Liver (tissue), 9 donors: ENCODE data around the gene RIOX2. TPM values are rescaled to one million over a fixed set of nuclear protein-coding genes. Genes with fewer than 3 reads are reported as not detected.
"Not testable (repeated sequence)": the region's sequence is repeated elsewhere in the genome, so short reads cannot be mapped to it uniquely, and the experiment has no call there.

Experiments
- DNase-seq: peaks from one replicate; pipeline ENCODE4 v3.0.0-alpha.2; 2017; ENCODE audit warnings: low spot score
- H3K27ac ChIP-seq, 2 donors: one replicate each; pipeline ENCODE4 v1.7.0; 2013; ENCODE audit warnings: inconsistent platforms in 2 of 2, low read length in 2 of 2, control low read depth in 1 of 2, low read depth in 1 of 2, mild to moderate bottlenecking in 1 of 2
- H3K27me3 ChIP-seq, 4 donors: one replicate each; pipeline versions ENCODE4 v1.6.1 to v1.7.0; 2013; ENCODE audit warnings: low read length in 3 of 4, inconsistent platforms in 1 of 4, mild to moderate bottlenecking in 1 of 4, moderate library complexity in 1 of 4; ENCODE audit not compliant: control insufficient read depth in 4 of 4, insufficient read depth in 4 of 4
- H3K36me3 ChIP-seq, 4 donors: one replicate each; pipeline versions ENCODE4 v1.6.1 to v1.7.0; 2013; ENCODE audit warnings: low read length in 3 of 4, mild to moderate bottlenecking in 3 of 4, low read depth in 1 of 4, moderate library complexity in 1 of 4; ENCODE audit not compliant: control insufficient read depth in 4 of 4, insufficient read depth in 3 of 4
- H3K4me1 ChIP-seq, 4 donors: one replicate each; pipeline versions ENCODE4 v1.6.1 to v1.7.0; 2013; ENCODE audit warnings: low read length in 3 of 4, mild to moderate bottlenecking in 3 of 4, moderate library complexity in 1 of 4; ENCODE audit not compliant: control insufficient read depth in 4 of 4, insufficient read depth in 4 of 4
- H3K4me3 ChIP-seq, 3 donors: one replicate each; pipeline versions ENCODE4 v1.6.1 to v1.7.0; 2013; ENCODE audit warnings: low read length in 3 of 3, control low read depth in 1 of 3, low read depth in 1 of 3, mild to moderate bottlenecking in 1 of 3
- H3K9ac ChIP-seq, 2 donors: one replicate each; pipeline ENCODE4 v1.7.0; 2013; ENCODE audit warnings: low read length in 2 of 2, mild to moderate bottlenecking in 2 of 2, moderate library complexity in 2 of 2, control low read depth in 1 of 2, low read depth in 1 of 2
- H3K9me3 ChIP-seq, 4 donors: one replicate each; pipeline versions ENCODE4 v1.6.1 to v1.7.0; 2013; ENCODE audit warnings: low read length in 3 of 4; ENCODE audit not compliant: control insufficient read depth in 4 of 4
- EGR1 ChIP-seq, 2 donors: IDR thresholded peaks; 2 replicates each; pipeline ENCODE4 v1.6.1; 2016 to 2018; ENCODE audit warnings: antibody characterized with exemption in 2 of 2, low read depth in 2 of 2
- FOXA1 ChIP-seq: IDR thresholded peaks from 2 replicates; pipeline ENCODE4 v1.6.1; 2016; ENCODE audit warnings: antibody characterized with exemption
- FOXA2 ChIP-seq: IDR thresholded peaks from 2 replicates; pipeline ENCODE4 v1.6.1; 2016; ENCODE audit warnings: antibody characterized with exemption
- GABPA ChIP-seq, 2 donors: IDR thresholded peaks in 1 of 2; conservative IDR thresholded peaks in 1 of 2; 2 replicates each; pipeline ENCODE4 v1.6.1; 2016; ENCODE audit warnings: antibody characterized with exemption in 2 of 2, mild to moderate bottlenecking in 1 of 2, moderate library complexity in 1 of 2
- HNF4A ChIP-seq, 2 donors: conservative IDR thresholded peaks; 2 replicates each; pipeline ENCODE4 v1.6.1; 2016; ENCODE audit warnings: antibody characterized with exemption in 2 of 2, mild to moderate bottlenecking in 2 of 2
- JUND ChIP-seq, 2 donors: IDR thresholded peaks; 2 replicates each; pipeline ENCODE4 v1.6.1; 2016; ENCODE audit warnings: antibody characterized with exemption in 2 of 2
- NR2F2 ChIP-seq: IDR thresholded peaks from 2 replicates; pipeline ENCODE4 v1.6.1; 2016; ENCODE audit warnings: antibody characterized with exemption
- RAD21 ChIP-seq, 2 donors: IDR thresholded peaks; 2 replicates each; pipeline ENCODE4 v1.6.1; 2016; ENCODE audit warnings: antibody characterized with exemption in 2 of 2, mild to moderate bottlenecking in 2 of 2
- RXRA ChIP-seq, 2 donors: IDR thresholded peaks; 2 replicates each; pipeline ENCODE4 v1.6.1; 2017 to 2018; ENCODE audit warnings: antibody characterized with exemption in 2 of 2, mild to moderate bottlenecking in 1 of 2
- TAF1 ChIP-seq: conservative IDR thresholded peaks from 2 replicates; pipeline ENCODE4 v1.6.1; 2016; ENCODE audit warnings: antibody characterized with exemption, mild to moderate bottlenecking
- YY1 ChIP-seq: IDR thresholded peaks from 2 replicates; pipeline ENCODE4 v1.6.1; 2016; ENCODE audit warnings: antibody characterized with exemption, mild to moderate bottlenecking
- WGBS: extraction: QIAGEN DNeasy Blood & Tissue Kit; methylation state at CpG from one replicate; pipeline ENCODE4 v1.1.7; 2013; 5-methylcytosine and 5-hydroxymethylcytosine counted together
- polyA plus RNA-seq, 2 donors: library from polyadenylated mRNA; stranded (reverse) in 1 of 2; unstranded in 1 of 2; fragments of 200-250 nt in 1 of 2; fragments of >200 nt in 1 of 2; fragmentation: Nextera tagmentation in 1 of 2; extraction: Ambion mirVana in 1 of 2; gene quantifications; one replicate each; pipeline versions ENCODE4 v1.2.1 to v1.2.3, GENCODE V29; 2013 to 2015
- total RNA-seq, 2 donors: library from RNA; depleted of rRNA; stranded (reverse); fragments of >200 nt; gene quantifications; one replicate each; pipeline ENCODE4 v1.2.3, GENCODE V29; 2014
- TF ChIP-seq, protein P1 (sequence below): IDR thresholded peaks from 2 replicates; pipeline ENCODE4 v1.6.1; 2016; ENCODE audit warnings: antibody characterized with exemption
- TF ChIP-seq, protein P2 (sequence below): IDR thresholded peaks from 2 replicates; pipeline ENCODE4 v1.6.1; 2016; ENCODE audit warnings: antibody characterized with exemption
- donor health status: healthy.
- donor health status: healthy.
- donor health status: healthy.
- donor health status: healthy.
- donor health status: healthy.

Gene RIOX2
- total and polyA plus RNA-seq, 4 donors, result 8.2 to 19.9 (median 11.0) TPM

DNA sequence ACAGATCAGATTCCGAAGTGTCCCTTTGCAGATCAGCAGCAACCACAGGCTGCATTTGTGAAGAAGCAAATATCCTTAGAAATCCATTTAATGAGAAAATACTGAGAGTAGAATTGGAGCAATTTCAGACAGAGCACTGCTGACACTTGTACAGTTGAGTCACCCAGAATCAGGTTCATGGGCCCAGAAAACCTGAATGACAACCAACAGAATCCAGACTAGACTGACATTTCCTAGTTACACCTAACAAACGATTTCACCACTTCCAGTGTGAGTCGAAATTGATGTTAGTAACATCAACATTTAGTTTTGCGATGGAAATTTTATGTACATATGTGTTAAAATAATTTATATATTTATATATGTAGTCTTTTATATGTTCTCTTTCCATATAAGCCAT, 46.1 kb upstream of the RIOX2 start:
- Histone ChIP-seq H3K4me1 (peaks cover 0 to 8% (median 5%) of the 10 kb centered on the region in 4 donors), H3K9me3 (no peaks in the 10 kb centered on the region), H3K27me3 (no peaks in the 10 kb centered on the region), H3K4me3 (no peak overlapping the region), H3K27ac (no peak overlapping the region), H3K36me3 (no peaks in the 10 kb centered on the region), H3K9ac (no peak overlapping the region)
- TF ChIP-seq NR2F2 (no peak), FOXA2 (no peak), YY1 (no peak)
- DNase-seq, result no peak
- WGBS, result 92% methylated on average over 4 of the region's 4 CpGs

DNA sequence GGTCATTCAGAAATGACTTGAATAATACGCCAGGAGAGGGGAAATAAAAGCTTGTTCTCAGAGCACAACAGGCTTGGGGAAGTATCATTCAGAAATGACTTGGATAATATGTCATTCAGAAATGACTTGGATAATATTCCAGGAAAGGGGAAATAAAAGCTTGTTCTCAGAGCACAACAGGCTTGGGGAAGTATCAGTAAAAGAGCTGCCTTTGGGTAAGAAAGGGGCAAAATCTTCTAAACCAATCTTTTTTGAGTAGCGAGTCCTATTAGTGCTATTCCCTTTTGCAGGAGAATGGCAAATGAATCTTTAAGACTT, 42.0 kb upstream of the RIOX2 start:
- TF ChIP-seq FOXA1, result no peak
- TF ChIP-seq RXRA (IDR thresholded peaks at IDR 0.05), result no peak
- no peak for TF ChIP-seq TAF1
- TF ChIP-seq, protein P1, sequence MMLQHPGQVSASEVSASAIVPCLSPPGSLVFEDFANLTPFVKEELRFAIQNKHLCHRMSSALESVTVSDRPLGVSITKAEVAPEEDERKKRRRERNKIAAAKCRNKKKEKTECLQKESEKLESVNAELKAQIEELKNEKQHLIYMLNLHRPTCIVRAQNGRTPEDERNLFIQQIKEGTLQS, result no peak
- no peak for TF ChIP-seq YY1
- no peak for TF ChIP-seq FOXA2
- 90% methylated on average over 2 of the region's 2 CpGs for WGBS
- Histone ChIP-seq H3K27ac (peak overlapping the region in 1 of 2 donors; percentile 15), H3K4me1 (peaks cover 3 to 21% (median 12%) of the 10 kb centered on the region in 4 donors), H3K4me3 (no peak overlapping the region), H3K27me3 (no peaks in the 10 kb centered on the region), H3K9me3 (no peaks in the 10 kb centered on the region), H3K9ac (no peak overlapping the region), H3K36me3 (no peaks in the 10 kb centered on the region)
- no peak for DNase-seq

DNA sequence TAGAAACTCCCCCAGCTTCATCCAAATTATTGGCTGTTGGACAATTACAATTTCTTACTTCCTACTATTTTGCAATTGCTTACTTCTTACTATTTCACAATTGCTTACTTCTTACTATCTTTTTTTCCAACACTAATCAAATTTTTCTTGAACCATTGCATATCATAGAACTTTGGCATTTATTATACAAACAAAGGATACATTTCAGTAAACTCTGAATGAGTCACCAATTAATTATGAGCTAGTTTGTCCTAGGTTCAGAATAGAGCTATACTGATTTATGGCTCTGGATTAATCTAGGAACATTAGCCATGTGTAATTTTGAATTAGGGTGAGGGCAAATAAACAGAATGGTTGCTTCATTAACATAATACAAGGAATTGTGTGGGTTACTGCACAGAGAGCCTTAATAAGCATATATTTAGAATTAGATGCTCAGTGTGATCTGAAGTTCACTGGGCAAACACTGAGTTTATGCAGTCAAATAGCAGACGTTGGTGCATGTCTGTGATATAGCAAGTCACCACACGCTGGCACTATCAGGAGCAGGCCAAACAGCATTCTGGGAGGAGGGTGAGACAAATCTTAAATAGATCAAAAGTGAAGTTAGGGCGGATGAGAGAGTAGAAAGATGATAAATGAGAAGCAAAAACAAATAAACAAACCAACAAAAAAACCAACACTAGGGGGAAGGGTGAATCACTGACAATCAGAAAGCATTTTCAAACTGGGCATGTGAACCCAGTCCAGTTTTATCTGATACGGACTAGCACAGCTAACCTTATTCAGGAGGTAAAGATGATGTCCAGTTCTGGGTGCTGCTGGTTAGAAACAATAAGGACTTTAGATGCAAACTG, 41.4 kb upstream of the RIOX2 start:
- WGBS, result 63% methylated on average over 4 of the region's 4 CpGs
- Histone ChIP-seq H3K36me3 (no peaks in the 10 kb centered on the region), H3K27ac (peak overlapping the region; percentile 15 to 30), H3K4me1 (peaks cover 3 to 21% (median 12%) of the 10 kb centered on the region in 4 donors), H3K9ac (no peak overlapping the region), H3K27me3 (no peaks in the 10 kb centered on the region), H3K4me3 (no peak overlapping the region), H3K9me3 (no peaks in the 10 kb centered on the region)
- DNase-seq, result no peak
- TF ChIP-seq JUND (IDR thresholded peaks at IDR 0.05), result peak in 1 of 2 donors; percentile 27
- TF ChIP-seq EGR1 (IDR thresholded peaks at IDR 0.05; ENCODE audit: low read depth in 2 of 2), result no peak
- peak in 1 of 2 donors; percentile 5 for TF ChIP-seq RXRA (IDR thresholded peaks at IDR 0.05)

DNA sequence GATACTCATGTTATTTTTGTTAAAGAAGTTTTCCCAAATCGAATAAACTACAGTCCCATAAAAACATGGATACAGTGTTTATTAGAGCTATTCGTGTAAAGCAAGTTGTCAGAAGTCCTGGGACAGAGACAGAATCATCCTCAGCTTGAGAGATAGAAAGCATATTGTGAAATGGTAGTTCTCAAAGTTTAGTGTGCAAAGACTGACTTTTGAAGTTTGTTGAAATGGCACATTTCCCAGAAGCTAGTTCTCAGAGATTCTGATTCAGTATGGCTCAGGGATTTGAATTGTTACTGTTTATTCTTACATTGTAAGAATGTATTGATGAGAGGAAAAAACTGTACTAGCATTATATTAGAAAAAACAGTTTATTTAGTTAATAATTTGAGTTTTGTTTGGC, 40.7 kb upstream of the RIOX2 start:
- H3K9me3 ChIP-seq, result no peaks in the 10 kb centered on the region
- no peak overlapping the region for H3K4me3 ChIP-seq
- no peaks in the 10 kb centered on the region for H3K36me3 ChIP-seq
- peaks cover 3 to 21% (median 12%) of the 10 kb centered on the region in 4 donors for H3K4me1 ChIP-seq
- 42% methylated on average over 2 of the region's 2 CpGs for WGBS
- no peaks in the 10 kb centered on the region for H3K27me3 ChIP-seq
- H3K27ac ChIP-seq, result peak overlapping the region in 1 of 2 donors; percentile 30
- no peak overlapping the region for H3K9ac ChIP-seq
- no peak for DNase-seq
- TF ChIP-seq HNF4A (conservative IDR thresholded peaks at IDR 0.05), result peak; percentile 54 to 59
- TF ChIP-seq, protein P2, sequence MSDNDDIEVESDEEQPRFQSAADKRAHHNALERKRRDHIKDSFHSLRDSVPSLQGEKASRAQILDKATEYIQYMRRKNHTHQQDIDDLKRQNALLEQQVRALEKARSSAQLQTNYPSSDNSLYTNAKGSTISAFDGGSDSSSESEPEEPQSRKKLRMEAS, result peak; percentile 11
- no peak for TF ChIP-seq TAF1
- TF ChIP-seq FOXA2, result no peak
- no peak for TF ChIP-seq GABPA (IDR thresholded peaks at IDR 0.05 in 1 of 2, conservative IDR thresholded peaks at IDR 0.05 in 1 of 2)
- no peak for TF ChIP-seq EGR1 (IDR thresholded peaks at IDR 0.05; ENCODE audit: low read depth in 2 of 2)
- TF ChIP-seq RAD21 (IDR thresholded peaks at IDR 0.05), result peak in 1 of 2 donors; percentile 29
- no peak for TF ChIP-seq NR2F2
- peak; percentile 21 for TF ChIP-seq YY1

DNA sequence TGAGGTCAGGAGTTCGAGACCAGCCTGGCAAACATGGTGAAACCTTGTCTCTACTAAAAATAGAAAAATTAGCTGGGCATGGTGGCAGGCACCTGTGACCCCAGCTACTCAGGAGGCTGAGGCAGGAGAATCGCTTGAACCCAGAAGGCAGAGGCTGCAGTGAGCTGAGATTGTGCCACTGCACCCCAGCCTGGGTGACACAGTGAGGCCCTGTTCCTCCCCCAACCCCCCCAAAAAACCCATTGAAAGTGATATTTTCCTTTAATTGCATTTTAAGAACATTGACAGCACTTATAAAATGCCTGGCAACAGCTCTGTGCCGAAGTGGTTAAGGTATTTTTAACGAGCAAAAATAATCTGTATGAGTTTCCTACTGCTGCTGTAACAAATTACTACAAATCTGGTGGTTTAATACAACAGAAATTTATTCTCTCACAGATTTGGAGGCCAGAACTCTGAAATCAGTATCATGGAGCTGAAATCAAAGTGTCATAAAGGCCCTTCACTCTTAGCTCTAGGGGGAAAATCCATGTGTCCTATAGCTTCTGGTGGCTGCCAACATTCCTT, 38.7 kb upstream of the RIOX2 start:
- not testable (repeated sequence) for H3K27ac ChIP-seq, DNase-seq
- WGBS, result 95% methylated on average over 4 of the region's 4 CpGs

More for the DNA sequence above, 38.7 kb upstream of the RIOX2 start:
- H3K4me3 ChIP-seq, H3K27me3 ChIP-seq, H3K9me3 ChIP-seq, H3K36me3 ChIP-seq, H3K9ac ChIP-seq: not testable (repeated sequence)
- H3K4me1 ChIP-seq, result peaks cover 3 to 21% (median 12%) of the 10 kb centered on the region in 4 donors
